ENCODE data around the gene ABHD16A. TPM values are rescaled to one million over a fixed set of nuclear protein-coding genes. Genes with fewer than 3 reads are reported as not detected.

ABHD16A gene
- total and polyA plus RNA-seq, 2 of the 13 experiments (the other 11 are each of a cell fraction or from before 2014, with no cell fraction given) = 43.5 to 45.4 TPM

DNA sequence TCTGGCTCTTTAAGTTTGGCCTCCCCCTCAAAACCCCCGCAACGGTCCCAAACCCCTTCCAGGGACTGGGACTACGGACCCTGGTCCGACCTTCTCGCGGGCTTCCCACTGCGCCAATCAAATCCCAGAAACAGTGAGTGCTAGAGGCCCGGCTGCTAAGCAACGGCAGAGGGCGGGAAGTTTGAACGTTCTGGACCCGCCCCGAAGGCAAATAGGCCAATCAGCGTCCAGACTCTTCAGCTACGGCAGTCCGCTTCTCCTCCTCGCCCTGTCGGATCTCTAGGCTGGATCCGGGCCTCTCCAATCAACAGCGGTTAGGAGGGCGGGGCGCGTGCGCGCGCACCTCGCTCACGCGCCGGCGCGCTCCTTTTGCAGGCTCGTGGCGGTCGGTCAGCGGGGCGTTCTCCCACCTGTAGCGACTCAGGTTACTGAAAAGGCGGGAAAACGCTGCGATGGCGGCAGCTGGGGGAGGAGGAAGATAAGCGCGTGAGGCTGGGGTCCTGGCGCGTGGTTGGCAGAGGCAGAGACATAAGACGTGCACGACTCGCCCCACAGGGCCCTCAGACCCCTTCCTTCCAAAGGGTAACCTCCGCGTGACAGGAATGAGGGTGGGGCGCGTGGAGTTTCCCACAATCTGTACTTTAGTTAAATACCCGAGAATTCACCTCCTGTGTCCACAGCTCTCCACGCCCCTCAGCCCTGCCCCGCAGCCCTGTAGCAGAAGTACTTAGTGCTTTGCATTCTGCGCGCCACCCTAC lies 36.7 kb upstream of the ABHD16A start, which contains the start of gene MSH5 (continued):
- 0 out of 4 replicates have a peak, but pooled peaks of 1 of the 2 experiments have one; percentile 14 for TF ChIP-seq NR2F1 (CRISPR knock-in tag; IDR thresholded peaks at IDR 0.05)
- TF ChIP-seq, protein P1, sequence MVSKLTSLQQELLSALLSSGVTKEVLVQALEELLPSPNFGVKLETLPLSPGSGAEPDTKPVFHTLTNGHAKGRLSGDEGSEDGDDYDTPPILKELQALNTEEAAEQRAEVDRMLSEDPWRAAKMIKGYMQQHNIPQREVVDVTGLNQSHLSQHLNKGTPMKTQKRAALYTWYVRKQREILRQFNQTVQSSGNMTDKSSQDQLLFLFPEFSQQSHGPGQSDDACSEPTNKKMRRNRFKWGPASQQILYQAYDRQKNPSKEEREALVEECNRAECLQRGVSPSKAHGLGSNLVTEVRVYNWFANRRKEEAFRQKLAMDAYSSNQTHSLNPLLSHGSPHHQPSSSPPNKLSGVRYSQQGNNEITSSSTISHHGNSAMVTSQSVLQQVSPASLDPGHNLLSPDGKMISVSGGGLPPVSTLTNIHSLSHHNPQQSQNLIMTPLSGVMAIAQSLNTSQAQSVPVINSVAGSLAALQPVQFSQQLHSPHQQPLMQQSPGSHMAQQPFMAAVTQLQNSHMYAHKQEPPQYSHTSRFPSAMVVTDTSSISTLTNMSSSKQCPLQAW (CRISPR knock-in tag; IDR thresholded peaks at IDR 0.05) = peak; percentile 93
- peak; percentile 96 for TF ChIP-seq PHF21A (CRISPR knock-in tag; IDR thresholded peaks at IDR 0.05)
- peak; percentile 95; the same call in 1 of the 2 replicates for TF ChIP-seq ZNF253 (CRISPR knock-in tag; IDR thresholded peaks at IDR 0.05; ENCODE audit: borderline replicate concordance)
- peak; percentile 98 for TF ChIP-seq BRD4 (CRISPR knock-in tag; IDR thresholded peaks at IDR 0.05)
- peak; percentile 94 for TF ChIP-seq CENPT (CRISPR knock-in tag; IDR thresholded peaks at IDR 0.05; ENCODE audit: low read depth)
- peak; percentile 83 for TF ChIP-seq ZBTB7B (CRISPR knock-in tag; IDR thresholded peaks at IDR 0.05)
- peak; percentile 95 for TF ChIP-seq SAFB2 (CRISPR knock-in tag; IDR thresholded peaks at IDR 0.05; ENCODE audit: borderline replicate concordance, low read depth)
- TF ChIP-seq, protein P2, sequence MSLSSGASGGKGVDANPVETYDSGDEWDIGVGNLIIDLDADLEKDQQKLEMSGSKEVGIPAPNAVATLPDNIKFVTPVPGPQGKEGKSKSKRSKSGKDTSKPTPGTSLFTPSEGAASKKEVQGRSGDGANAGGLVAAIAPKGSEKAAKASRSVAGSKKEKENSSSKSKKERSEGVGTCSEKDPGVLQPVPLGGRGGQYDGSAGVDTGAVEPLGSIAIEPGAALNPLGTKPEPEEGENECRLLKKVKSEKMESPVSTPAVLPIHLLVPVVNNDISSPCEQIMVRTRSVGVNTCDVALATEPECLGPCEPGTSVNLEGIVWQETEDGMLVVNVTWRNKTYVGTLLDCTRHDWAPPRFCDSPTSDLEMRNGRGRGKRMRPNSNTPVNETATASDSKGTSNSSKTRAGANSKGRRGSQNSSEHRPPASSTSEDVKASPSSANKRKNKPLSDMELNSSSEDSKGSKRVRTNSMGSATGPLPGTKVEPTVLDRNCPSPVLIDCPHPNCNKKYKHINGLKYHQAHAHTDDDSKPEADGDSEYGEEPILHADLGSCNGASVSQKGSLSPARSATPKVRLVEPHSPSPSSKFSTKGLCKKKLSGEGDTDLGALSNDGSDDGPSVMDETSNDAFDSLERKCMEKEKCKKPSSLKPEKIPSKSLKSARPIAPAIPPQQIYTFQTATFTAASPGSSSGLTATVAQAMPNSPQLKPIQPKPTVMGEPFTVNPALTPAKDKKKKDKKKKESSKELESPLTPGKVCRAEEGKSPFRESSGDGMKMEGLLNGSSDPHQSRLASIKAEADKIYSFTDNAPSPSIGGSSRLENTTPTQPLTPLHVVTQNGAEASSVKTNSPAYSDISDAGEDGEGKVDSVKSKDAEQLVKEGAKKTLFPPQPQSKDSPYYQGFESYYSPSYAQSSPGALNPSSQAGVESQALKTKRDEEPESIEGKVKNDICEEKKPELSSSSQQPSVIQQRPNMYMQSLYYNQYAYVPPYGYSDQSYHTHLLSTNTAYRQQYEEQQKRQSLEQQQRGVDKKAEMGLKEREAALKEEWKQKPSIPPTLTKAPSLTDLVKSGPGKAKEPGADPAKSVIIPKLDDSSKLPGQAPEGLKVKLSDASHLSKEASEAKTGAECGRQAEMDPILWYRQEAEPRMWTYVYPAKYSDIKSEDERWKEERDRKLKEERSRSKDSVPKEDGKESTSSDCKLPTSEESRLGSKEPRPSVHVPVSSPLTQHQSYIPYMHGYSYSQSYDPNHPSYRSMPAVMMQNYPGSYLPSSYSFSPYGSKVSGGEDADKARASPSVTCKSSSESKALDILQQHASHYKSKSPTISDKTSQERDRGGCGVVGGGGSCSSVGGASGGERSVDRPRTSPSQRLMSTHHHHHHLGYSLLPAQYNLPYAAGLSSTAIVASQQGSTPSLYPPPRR (CRISPR knock-in tag; IDR thresholded peaks at IDR 0.05; ENCODE audit: borderline replicate concordance) = peak; percentile 87
- no peak for TF ChIP-seq ZNF24 (IDR thresholded peaks at IDR 0.05)
- TF ChIP-seq, protein P3, sequence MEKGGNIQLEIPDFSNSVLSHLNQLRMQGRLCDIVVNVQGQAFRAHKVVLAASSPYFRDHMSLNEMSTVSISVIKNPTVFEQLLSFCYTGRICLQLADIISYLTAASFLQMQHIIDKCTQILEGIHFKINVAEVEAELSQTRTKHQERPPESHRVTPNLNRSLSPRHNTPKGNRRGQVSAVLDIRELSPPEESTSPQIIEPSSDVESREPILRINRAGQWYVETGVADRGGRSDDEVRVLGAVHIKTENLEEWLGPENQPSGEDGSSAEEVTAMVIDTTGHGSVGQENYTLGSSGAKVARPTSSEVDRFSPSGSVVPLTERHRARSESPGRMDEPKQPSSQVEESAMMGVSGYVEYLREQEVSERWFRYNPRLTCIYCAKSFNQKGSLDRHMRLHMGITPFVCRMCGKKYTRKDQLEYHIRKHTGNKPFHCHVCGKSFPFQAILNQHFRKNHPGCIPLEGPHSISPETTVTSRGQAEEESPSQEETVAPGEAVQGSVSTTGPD (CRISPR knock-in tag; IDR thresholded peaks at IDR 0.05) = peak; percentile 70
- peak; percentile 67 for TF ChIP-seq RBAK (CRISPR knock-in tag; IDR thresholded peaks at IDR 0.05)
- no peak for TF ChIP-seq DNMT1 (CRISPR knock-in tag; IDR thresholded peaks at IDR 0.05)
- TF ChIP-seq, protein P4, sequence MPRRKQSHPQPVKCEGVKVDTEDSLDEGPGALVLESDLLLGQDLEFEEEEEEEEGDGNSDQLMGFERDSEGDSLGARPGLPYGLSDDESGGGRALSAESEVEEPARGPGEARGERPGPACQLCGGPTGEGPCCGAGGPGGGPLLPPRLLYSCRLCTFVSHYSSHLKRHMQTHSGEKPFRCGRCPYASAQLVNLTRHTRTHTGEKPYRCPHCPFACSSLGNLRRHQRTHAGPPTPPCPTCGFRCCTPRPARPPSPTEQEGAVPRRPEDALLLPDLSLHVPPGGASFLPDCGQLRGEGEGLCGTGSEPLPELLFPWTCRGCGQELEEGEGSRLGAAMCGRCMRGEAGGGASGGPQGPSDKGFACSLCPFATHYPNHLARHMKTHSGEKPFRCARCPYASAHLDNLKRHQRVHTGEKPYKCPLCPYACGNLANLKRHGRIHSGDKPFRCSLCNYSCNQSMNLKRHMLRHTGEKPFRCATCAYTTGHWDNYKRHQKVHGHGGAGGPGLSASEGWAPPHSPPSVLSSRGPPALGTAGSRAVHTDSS (CRISPR knock-in tag; conservative IDR thresholded peaks at IDR 0.05) = no peak
- peak; percentile 46; the same call in 1 of the 2 replicates for TF ChIP-seq MZF1 (CRISPR knock-in tag; IDR thresholded peaks at IDR 0.05; ENCODE audit: borderline replicate concordance)
- TF ChIP-seq ARNTL (CRISPR knock-in tag; IDR thresholded peaks at IDR 0.05) = peak; percentile 95
- peak; percentile 99 for TF ChIP-seq ZNF274 (CRISPR knock-in tag; IDR thresholded peaks at IDR 0.05)
- TF ChIP-seq HCFC1 (IDR thresholded peaks at IDR 0.05; ENCODE audit: low read depth, low read length) = no peak; the same call in 1 of the 2 replicates
